ENCODE data around the gene ADAMTS14.

ADAMTS14 gene

GRCh38 chr10:70679498-70679897 lies 7.2 kb downstream of the ADAMTS14 start:
- no peak for TF ChIP-seq EZH2phosphoT487 (IDR thresholded peaks at IDR 0.05; ENCODE audit: low read length)
- TF ChIP-seq CTCF (IDR thresholded peaks at IDR 0.05; ENCODE audit: low read length), result no peak
- no peak for TF ChIP-seq EZH2 (optimal IDR thresholded peaks at IDR 0.05; ENCODE audit: low read depth, low read length)
- Histone ChIP-seq H4K20me1 (ENCODE audit: insufficient read depth, low read length) (no peaks in the 10 kb centered on the region), H3K9me2 (replicated peaks; ENCODE audit: insufficient read depth, low read length) (no peaks in the 10 kb centered on the region), H3K9ac (ENCODE audit: low read length) (no peak overlapping the region), H3K4me2 (ENCODE audit: low read depth, low read length) (no peak overlapping the region), H3K9me3 (replicated peaks; ENCODE audit: insufficient read depth, low read length) (no peaks in the 10 kb centered on the region), H3K4me3 (ENCODE audit: low read length) (no peak overlapping the region), H3K27me3 (replicated peaks; ENCODE audit: insufficient read depth, low read length) (no peaks in the 10 kb centered on the region), H2AFZ (ENCODE audit: low read length) (no peak overlapping the region), H3F3A (ENCODE audit: insufficient read depth, low read length) (no peaks in the 10 kb centered on the region), H3K36me3 (replicated peaks; ENCODE audit: insufficient read depth, low read length) (no peaks in the 10 kb centered on the region), H3K27ac (ENCODE audit: low read length) (no peak overlapping the region), H3K4me1 (ENCODE audit: low read length) (no peaks in the 10 kb centered on the region), H3K79me2 (ENCODE audit: low read length) (no peaks in the 10 kb centered on the region)
- no peak for DNase-seq

- Histone ChIP-seq H3K9me2 (replicated peaks; ENCODE audit: insufficient read depth, low read length) (no peaks in the 10 kb centered on the region), H3K79me2 (ENCODE audit: low read length) (no peaks in the 10 kb centered on the region), H3K4me1 (ENCODE audit: low read length) (no peaks in the 10 kb centered on the region), H3K4me3 (ENCODE audit: low read length) (no peak overlapping the region), H3K4me2 (ENCODE audit: low read depth, low read length) (no peak overlapping the region), H4K20me1 (ENCODE audit: insufficient read depth, low read length) (no peaks in the 10 kb centered on the region), H3F3A (ENCODE audit: insufficient read depth, low read length) (no peaks in the 10 kb centered on the region), H2AFZ (ENCODE audit: low read length) (no peak overlapping the region), H3K9ac (ENCODE audit: low read length) (no peak overlapping the region), H3K27ac (ENCODE audit: low read length) (no peak overlapping the region), H3K9me3 (replicated peaks; ENCODE audit: insufficient read depth, low read length) (no peaks in the 10 kb centered on the region), H3K27me3 (replicated peaks; ENCODE audit: insufficient read depth, low read length) (no peaks in the 10 kb centered on the region), H3K36me3 (replicated peaks; ENCODE audit: insufficient read depth, low read length) (no peaks in the 10 kb centered on the region)
- TF ChIP-seq CTCF (IDR thresholded peaks at IDR 0.05; ENCODE audit: low read length) (no peak), EZH2 (optimal IDR thresholded peaks at IDR 0.05; ENCODE audit: low read depth, low read length) (no peak), EZH2phosphoT487 (IDR thresholded peaks at IDR 0.05; ENCODE audit: low read length) (no peak)
- no peak for DNase-seq
Observed at GRCh38 chr10:70680899-70681730, 8.8 kb downstream of the ADAMTS14 start.

GRCh38 chr10:70681731-70682005 lies 9.4 kb downstream of the ADAMTS14 start:
- no peak overlapping the region for H3K4me2 ChIP-seq (ENCODE audit: low read depth, low read length)
- H3F3A ChIP-seq (ENCODE audit: insufficient read depth, low read length), result no peaks in the 10 kb centered on the region
- H3K27ac ChIP-seq (ENCODE audit: low read length), result no peak overlapping the region
- H3K9ac ChIP-seq (ENCODE audit: low read length), result no peak overlapping the region
- TF ChIP-seq EZH2phosphoT487 (IDR thresholded peaks at IDR 0.05; ENCODE audit: low read length) (no peak), CTCF (IDR thresholded peaks at IDR 0.05; ENCODE audit: low read length) (no peak), EZH2 (optimal IDR thresholded peaks at IDR 0.05; ENCODE audit: low read depth, low read length) (no peak)
- no peaks in the 10 kb centered on the region for H4K20me1 ChIP-seq (ENCODE audit: insufficient read depth, low read length)
- H3K27me3 ChIP-seq (replicated peaks; ENCODE audit: insufficient read depth, low read length), result no peaks in the 10 kb centered on the region
- H3K4me1 ChIP-seq (ENCODE audit: low read length), result no peaks in the 10 kb centered on the region
- H2AFZ ChIP-seq (ENCODE audit: low read length), result no peak overlapping the region
- DNase-seq, result no peak
- H3K9me2 ChIP-seq (replicated peaks; ENCODE audit: insufficient read depth, low read length), result no peaks in the 10 kb centered on the region
- no peaks in the 10 kb centered on the region for H3K9me3 ChIP-seq (replicated peaks; ENCODE audit: insufficient read depth, low read length)
- H3K4me3 ChIP-seq (ENCODE audit: low read length), result no peak overlapping the region
- H3K36me3 ChIP-seq (replicated peaks; ENCODE audit: insufficient read depth, low read length), result no peaks in the 10 kb centered on the region
- no peaks in the 10 kb centered on the region for H3K79me2 ChIP-seq (ENCODE audit: low read length)
